ENCODE measurements around the gene UBE2D2.

The UBE2D2 gene

DNA sequence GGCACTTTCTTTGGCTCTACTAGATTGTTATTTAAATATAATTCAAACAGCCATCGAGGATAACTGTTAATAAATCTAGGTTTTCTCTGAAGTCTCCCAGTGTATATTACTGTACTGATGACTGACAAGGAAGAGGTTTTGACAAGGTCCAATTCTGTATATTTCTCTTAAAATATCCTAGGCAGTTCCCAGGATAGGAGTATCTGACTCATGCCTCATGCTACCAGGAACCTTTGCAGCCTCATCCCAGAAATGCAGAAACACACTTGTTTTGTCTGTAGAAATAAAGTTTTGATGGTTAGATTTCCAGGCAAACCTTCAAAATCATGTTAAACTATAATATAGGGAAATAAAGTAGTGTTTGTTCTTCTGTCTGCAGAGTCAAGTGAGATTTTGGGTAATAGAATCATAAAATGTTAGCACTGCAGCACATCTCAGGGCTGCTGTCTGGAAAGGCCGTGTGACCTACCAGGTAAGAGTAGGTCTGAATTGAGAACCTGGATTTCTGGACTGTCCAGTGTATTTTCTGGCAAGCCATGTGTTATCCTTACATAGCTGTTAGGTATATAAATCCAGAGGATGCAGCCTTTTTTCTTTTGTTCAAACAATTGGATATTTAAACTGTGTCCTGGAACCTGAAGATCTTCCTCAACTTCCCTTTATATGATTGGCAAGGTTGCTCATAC lies 8.3 kb downstream of the UBE2D2 start:
- no peak for DNase-seq (ENCODE audit: low read depth)

DNA sequence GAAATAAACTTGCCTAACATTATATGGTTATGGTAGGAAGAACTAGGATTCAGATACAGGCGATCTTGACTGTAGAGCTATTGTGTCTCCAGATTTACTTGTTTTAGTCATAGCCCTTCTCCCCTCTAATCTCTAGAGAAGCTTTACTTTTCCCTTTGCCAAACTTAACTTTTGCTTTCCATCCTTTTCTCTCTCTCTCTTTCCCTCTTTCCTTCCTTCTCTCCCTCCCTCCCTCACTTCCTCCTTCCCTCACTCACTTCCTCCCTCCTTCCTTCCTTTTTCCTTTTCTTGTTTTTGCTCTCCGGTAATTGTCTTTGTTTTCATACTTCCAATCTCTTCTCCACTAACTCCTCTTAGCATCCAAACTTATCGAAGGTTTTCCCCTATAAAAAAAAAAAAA lies 10.4 kb downstream of the UBE2D2 start:
- no peak for TF ChIP-seq CTCF (IDR thresholded peaks at IDR 0.05; ENCODE audit: low read depth, low read length, missing control alignments)
- no peak for DNase-seq (ENCODE audit: low read depth)

More for the DNA sequence above, 8.3 kb downstream of the UBE2D2 start:
- TF ChIP-seq CTCF (IDR thresholded peaks at IDR 0.05; ENCODE audit: low read depth, low read length, missing control alignments): no peak
- H3K4me3 ChIP-seq (ENCODE audit: low read depth, low read length): no peak overlapping the region

GRCh38 chr5:139571966-139572365 lies 10.8 kb downstream of the UBE2D2 start:
- H3K4me3 ChIP-seq (ENCODE audit: low read depth, low read length): no peak overlapping the region
- no peak for DNase-seq (ENCODE audit: low read depth)
- no peak for TF ChIP-seq CTCF (IDR thresholded peaks at IDR 0.05; ENCODE audit: low read depth, low read length, missing control alignments)

More for the DNA sequence above, 10.4 kb downstream of the UBE2D2 start:
- no peak overlapping the region for H3K4me3 ChIP-seq (ENCODE audit: low read depth, low read length)

DNA sequence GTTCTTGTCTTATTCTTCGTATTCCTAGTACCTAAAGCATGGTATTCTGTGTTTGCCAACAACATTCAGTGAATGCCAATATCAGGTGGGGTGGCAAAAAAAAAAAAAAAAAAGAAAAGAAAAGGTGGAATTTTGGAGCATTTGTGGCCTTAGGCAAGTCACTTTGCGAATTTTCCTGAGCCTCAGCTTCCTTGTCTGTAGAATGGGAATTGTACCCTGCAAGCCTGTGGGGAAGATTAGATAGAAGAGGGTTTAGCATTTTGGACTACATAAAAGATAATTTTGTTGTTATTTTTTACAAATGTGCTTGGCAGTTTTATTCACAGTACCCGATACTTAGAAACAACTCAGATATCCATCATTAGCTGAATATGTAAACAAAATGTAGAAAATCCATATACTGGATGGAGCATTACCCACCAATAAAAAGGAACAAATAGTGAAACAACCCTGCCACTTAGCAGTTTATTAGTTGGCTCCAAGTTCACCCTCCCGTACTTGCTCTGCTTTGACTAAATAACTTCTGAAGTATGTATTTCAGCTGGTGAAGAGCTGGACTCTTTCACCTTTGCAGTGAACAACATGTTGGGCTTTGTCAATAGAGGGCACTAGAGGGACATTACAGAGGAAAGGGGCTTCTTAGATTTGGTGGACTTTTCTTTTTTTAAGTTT lies 13.6 kb downstream of the UBE2D2 start:
- no peak for DNase-seq (ENCODE audit: low read depth)
- H3K4me3 ChIP-seq (ENCODE audit: low read depth, low read length): no peak overlapping the region
- TF ChIP-seq CTCF (IDR thresholded peaks at IDR 0.05; ENCODE audit: low read depth, low read length, missing control alignments): peak; percentile 66

- no peak for DNase-seq (ENCODE audit: low read depth)
- TF ChIP-seq CTCF (IDR thresholded peaks at IDR 0.05; ENCODE audit: low read depth, low read length, missing control alignments): no peak
These were observed 14.1 kb downstream of the UBE2D2 start for GRCh38 chr5:139575313-139575646.

GRCh38 chr5:139575751-139576150 lies 14.6 kb downstream of the UBE2D2 start:
- no peak for DNase-seq (ENCODE audit: low read depth)
- H3K4me3 ChIP-seq (ENCODE audit: low read depth, low read length): no peak overlapping the region; the same call in 1 of the 2 replicates
- no peak for TF ChIP-seq CTCF (IDR thresholded peaks at IDR 0.05; ENCODE audit: low read depth, low read length, missing control alignments)

More at GRCh38 chr5:139575313-139575646, 14.1 kb downstream of the UBE2D2 start:
- no peak overlapping the region for H3K4me3 ChIP-seq (ENCODE audit: low read depth, low read length)

Measured in GM12864 (cell line).